ENCODE data around the gene KIF1A.

Gene KIF1A

DNA sequence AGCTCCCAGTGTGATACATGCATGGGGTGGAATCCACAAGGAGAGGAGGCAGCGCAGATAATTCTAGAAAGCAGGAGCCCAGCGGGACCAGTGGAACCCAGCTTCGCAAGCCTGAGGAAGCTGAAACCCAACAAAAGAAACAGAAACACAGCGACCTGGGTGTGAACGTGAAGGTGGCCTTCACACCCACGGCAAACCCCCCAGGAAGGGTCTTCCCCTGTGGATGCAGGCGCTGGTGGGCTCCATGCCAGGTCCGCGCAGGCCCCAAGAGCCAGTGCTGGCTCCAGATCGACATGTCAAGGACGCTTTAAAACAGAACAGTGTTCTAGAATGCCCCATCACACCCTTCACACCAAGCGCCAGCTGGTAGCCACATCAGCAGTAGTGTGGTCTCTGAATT, 22.1 kb downstream of the KIF1A start:
- DNase-seq (ENCODE audit: low read depth) = no peak

DNA sequence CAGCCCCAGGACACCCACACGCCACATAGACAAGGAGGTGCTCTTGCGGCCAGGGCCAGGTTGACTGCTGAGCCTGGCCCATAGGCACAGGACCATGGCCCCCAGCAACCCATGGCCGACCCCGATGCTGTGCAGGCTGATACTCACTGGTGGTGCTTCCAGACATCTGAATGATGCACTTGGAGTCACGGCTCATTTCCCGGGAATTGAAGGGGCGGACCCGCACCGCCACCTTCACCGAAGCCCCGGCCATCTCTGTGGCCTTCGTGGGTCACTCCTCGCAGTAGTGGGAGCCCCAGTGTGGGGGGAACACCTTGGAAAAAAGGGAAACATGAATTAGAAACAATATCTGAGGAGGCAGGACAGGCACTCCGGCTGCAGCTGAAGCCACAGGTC, 22.5 kb downstream of the KIF1A start:
- DNase-seq (ENCODE audit: low read depth) = no peak

DNA sequence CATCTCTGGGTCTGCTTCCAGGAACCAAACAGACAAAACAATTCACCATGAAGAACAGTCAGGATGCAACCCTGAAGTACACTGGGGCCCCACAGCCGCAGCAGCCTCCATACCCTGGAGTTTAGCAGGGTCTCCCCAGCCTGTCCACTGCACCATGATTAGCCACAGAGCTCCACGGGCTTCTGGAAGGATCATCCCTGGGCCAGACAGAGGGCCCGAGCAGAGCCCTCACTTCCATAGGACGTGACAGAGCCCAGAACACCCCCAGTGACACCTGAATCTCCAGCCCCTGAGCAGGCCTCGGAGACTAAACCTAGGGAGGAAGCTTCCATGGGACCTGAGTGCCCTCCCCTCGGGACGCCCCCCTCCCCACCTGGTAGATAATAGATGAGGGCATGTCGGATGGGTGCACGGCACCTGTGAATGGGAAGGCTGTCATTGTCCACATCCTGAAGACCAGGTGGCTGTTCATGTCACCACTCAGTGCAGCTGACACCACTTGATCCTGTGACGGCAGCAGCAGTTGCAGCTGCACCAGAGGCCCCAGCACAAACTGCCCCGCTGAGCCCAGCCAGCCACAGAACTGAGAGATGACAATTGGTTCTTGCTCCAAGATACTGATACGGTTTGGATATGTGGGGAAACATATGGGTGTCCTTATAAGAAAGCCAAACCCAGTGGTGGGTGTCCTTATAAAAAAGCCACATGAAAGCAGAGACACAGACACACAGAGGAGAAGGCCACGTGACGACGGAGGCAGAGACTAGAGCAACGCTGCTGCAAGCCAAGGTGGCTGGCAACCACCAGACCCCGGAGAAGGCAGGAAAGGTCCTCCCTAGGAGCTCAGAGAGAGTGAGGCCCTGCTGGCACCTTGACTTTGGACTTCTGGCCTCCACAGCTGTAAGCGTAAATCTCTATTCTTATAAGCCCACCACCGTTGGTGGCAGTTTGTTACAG, 23.2 kb downstream of the KIF1A start:
- DNase-seq (ENCODE audit: low read depth) = no peak

DNA sequence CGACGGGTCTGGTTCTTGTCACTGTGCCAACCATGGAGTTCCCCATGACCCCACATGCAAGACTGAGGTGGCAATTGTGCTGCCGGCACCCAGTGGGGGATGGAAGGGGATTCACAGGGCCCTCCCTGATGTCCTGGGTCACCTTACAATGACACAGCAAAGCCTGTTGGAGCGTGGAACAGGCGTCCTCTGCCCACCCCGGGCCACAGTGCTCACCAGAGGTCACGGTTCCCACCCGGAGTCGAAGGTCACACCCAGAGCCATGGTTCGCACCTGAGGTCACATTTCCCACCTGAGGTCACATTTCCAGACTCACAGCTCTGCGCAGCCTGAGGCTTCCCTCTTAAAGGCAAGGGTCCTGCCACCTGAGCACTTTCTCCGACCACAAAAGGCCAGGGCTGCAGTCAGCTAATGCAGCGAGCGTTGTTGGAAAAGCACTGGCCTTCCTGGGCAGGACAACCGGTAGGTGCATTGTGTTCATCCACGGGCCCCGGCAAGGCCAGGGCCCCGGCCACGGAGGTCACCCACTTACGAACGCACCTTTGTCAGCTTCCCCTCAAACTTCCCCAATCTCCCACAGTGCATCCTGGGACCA, 24.0 kb downstream of the KIF1A start:
- DNase-seq (ENCODE audit: low read depth) = no peak

DNA sequence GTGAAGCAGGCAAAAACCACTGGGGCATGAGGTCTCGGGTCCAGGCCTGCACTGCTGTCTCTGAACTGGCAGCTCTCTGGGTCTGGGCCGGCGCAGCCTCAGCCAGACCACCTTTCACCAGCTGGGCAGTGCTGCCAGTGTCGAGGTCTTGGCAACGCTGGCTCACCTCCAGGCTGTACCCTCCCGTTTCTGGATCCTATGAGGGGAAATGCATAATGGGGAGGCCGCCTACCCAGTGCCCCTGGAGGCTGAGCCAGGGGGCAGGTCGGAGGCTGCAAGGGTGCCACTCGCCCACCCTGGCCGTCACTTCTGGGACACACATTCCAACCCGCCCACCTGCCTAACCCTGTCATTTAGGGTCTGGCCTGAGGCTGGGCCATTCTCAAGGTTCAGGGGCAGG, 24.6 kb downstream of the KIF1A start:
- no peak for DNase-seq (ENCODE audit: low read depth)

DNA sequence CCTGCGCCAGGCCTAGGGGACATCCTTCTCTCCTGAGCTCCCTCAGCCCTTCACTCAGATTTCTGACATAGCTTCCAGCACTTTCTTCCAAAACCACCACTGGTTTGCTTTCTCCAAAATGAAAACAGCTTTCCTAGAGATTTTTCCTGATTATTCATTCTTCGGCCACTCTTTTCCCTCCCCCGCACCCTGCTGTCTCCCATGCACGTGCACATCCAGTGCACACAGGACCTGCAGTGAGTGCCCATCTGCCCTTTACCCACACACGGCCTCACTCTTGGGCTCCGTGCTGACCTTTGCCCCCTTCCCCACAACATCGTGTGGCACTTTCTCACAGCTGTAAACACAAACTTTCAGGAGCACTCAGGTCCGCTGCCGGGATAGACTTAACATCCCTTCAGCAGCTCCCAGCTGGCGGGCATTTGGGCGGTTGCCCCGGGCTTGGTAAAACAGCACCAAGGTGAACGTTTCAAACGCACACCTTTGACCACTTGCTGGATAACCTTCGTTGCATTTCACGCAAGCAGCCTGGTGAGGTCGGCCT, 25.8 kb downstream of the KIF1A start:
- DNase-seq (ENCODE audit: low read depth) = no peak

DNA sequence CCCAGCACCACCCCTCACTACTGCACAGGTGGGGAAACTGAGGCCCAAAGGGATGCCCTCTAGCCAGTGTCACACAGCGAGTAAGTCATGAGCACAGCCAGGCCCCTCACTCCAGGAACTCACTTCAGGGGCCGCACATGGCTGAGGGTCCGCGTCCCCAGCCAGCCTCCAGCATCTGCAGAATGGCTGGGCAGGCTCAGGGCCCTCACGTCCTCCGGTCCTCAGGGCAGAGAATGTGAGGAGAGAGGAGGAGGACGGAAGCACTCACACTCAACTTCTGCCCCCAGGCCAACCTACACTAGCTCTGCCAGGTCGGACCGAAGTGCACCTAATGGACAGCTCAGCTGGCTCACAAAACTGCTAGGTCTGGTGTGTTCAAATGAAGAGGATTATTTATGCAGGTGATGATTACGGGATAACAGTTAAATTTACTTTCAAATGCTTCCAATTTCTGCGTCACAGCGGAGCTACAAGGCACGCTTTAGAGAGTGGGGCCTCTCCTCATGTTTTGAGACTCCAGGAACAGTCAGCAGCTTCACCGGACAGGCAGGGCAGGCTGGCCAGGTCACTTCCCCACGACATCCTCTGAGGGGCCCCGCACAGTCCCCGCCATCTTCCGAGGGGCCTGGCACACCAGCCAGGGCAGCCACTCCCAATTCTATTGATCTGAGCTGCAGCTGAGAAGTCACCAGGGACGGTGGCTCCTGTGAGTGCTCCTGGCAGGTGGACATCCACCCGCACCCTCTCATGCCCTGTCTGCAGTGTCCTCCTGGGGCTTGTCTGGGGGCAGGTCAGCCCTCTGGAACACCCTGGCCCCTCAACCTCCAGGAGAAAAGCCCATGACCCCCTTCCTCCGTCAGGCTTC, 26.5 kb downstream of the KIF1A start:
- no peak for DNase-seq (ENCODE audit: low read depth)

DNA sequence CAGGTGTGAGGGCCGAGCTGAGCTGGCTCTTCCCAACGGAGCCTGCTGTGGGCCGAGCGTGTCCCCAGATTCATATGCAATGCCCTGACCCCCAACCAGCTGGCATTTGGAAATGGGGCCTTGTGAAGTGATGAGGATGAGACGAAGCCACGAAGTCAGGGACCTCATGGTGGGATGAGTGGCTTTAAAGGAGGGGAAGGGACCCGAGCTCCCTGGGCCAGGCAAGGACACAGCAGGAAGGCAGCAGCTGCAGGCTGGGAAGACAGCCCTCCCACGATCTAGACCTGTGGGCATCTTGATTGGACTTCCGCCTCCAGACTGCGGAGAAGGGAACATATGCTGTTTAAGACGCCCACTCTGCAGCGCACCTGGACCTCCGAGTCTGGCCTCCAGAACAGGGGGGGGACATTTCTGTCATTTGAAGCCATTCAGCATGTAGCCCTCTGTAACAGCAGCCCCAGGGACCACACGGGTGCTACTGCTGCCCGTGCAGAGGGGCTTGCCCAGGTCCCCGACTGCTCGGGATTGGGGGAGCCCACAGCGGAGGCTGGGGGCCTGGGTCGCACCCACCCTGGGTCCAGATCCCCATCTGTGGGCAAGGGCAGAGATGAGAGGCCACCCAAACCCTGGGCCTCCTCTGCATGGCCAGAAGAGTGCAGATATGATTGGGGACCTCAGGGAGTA, 27.2 kb downstream of the KIF1A start:
- DNase-seq (ENCODE audit: low read depth) = no peak

DNA sequence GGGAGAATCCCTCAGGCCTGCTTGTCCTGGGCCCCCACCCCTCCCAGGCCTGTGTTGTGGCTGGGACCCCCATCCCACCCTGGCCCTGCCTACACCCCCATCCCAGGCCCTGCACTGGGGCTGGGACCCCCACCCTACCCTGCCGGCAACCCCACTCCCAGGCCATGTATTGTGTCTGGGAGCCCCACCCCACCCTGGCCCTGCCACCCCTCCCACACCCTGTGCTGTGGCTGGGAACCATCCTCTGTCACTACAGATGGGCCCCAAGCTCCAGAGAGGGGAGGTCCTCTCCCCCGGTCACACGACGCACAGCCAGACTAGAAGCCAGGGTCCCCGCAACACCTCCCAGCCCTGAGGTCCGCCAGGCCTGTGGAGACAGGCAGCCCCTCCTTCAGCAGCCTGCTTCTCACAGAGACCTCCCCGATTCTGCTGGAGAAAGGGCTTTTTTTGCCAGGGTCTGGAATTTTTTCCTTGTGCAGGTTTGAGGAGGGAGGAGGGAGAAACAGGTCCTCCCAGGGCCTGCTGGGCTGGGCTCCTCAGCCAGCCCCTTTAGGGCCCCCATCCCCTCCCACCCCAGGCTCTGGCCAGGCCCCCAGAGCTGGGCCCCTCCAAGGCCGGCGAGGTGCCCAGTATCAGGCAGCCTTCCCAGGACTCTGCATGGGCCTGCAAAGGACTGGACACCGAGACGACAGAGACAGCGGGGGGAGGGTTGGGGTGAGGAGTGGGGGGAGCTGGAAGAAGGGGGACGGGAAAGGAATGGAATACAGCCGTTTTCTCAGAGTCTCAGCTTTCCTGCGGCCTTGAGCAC, 28.0 kb downstream of the KIF1A start:
- DNase-seq (ENCODE audit: low read depth) = no peak

DNA sequence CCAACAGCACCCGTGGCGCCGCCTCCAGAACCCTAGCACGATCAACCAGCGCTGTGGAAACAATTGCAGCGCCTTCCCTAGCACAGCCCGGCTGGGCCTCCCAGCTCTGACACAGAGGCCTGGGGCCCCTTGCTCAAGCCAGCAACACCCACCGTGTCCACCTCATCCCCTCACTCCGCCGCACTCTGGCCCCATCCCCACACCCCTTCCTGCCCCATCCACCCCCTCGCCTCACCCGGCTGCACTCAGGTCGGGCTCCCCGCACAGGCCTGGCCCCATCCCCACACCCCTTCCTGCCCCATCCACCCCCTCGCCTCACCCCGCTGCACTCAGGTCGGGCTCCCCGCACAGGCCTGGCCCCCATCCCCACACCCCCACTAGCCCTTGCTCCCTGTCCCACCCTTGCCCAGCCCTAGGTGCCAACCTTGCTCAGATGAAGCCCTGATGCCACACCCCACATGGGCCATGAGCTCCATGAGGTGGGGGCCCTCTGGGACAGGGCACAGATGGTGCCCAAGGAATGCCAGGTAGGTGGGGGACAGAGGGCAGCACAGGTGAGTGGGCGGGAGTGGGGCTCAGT, 28.7 kb downstream of the KIF1A start:
- no peak for DNase-seq (ENCODE audit: low read depth)

DNA sequence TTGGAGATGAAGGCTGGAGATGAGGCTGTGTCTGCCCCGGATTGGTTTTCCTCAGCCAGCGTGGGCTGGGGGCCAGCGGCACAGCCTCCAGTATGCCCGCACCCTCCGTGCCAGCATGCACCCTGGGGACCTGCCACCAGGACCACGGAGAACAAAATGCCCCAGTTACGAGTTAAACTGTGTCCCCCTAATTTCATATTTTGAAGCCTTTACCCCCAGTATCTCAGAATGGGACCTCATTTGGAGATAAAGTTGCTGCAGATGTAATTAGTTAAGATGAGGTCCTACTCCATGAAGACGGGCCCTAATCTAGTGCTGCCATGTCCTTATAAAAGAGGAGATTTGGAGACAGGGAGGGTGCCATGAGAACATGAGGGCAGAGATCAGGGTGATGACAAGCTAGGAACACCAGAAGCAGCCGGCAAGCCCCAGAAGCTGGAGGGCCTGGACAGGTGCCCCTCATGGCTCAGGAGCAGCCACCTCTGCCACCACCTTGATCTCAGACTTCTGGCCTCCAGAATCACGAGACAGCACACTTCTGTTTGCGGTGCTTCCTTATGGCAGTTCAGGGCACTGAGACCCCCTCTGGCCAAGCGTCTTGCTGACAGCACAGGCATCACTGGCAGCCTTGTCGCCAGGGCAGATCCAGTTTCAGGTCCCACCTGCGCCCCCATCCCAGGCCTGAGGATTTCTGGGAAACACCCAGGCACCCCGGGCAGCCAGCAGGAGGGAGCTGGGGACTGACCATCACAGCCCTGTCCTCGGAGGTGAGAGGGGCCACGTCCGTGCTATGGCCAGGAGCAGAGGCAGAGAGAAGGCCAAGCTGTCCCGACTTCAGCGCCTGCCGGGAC, 29.4 kb downstream of the KIF1A start:
- DNase-seq (ENCODE audit: low read depth) = no peak

DNA sequence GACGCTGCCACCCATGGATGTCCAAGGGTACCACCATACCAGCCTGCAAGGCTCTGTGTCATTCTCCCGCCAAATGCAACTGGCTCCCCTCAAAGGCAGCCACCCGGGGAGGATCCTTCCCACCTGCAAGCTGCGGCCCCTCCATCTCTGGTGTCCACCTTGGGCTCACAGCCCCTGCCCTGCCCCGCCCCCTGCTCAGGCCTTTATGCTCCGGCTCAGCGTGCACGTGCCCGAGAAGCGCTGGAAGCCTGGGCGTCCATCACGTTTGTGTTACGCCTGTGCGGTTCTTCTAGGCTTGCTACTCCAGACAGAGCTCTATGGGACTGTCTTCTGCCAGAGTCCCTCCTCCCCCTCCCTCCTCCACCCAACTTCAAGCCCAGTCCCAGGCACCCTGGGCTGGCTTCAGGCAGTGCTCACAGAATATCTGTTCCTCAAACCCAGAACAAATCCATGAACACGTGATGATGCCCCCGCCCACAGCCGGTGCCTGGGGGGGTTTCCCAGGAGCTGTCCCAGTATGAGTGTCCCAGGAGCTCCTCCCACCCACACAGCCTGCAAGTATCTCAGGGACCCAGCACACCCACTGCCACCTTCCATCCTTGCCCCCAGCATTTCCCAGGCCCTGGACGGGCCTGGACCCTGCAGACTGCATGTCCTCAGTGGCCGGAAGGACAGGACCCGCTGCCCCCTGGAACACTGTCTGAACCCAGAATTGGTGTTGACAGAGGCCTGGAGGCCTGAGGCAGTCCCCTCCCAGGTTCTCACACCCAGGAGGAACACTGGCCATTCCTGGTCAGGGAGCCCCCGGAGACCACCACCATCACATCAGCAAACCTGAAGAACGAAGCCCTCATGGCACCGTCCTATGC, 30.3 kb downstream of the KIF1A start:
- no peak for DNase-seq (ENCODE audit: low read depth)

DNA sequence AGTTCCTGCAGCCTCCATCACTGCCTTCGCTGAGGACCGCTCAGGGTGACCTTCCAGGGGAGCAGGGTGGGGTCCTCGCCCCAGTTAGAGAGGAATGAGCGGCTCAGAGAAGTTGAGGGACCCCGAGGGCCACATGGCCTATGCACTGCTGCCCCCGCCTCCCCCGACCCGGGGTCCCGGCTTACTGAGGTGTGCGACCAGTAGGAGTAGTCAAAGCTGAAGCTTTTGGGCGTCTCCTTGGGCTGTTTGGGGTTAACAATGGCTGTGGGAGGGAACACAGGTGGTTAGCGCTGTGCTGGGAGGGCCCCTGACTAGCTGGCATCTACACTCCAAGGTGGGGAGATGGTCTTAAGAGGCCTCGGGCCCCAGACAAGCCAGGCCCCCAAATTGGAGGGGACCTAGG, 31.0 kb downstream of the KIF1A start:
- DNase-seq (ENCODE audit: low read depth) = no peak

DNA sequence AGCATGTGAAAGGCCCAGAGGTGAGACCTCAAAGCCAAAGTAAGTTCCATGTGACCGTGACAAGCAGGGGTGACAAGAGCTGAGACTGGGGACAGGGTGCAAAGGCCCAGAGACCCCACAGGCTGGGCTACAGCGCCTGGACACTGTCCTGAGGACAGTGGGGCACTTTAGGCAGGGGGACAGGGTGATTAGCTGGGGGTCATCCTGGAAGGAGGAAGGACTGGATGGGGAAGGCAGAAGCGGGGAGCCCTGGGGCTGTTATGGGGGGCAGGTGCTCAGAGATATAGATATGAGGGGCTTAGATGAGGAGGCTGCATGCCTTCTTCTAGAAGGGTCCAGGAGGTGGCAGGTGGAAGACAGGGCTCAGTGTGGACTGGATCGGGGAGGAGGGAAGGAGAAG, 31.5 kb downstream of the KIF1A start:
- no peak for DNase-seq (ENCODE audit: low read depth)

DNA sequence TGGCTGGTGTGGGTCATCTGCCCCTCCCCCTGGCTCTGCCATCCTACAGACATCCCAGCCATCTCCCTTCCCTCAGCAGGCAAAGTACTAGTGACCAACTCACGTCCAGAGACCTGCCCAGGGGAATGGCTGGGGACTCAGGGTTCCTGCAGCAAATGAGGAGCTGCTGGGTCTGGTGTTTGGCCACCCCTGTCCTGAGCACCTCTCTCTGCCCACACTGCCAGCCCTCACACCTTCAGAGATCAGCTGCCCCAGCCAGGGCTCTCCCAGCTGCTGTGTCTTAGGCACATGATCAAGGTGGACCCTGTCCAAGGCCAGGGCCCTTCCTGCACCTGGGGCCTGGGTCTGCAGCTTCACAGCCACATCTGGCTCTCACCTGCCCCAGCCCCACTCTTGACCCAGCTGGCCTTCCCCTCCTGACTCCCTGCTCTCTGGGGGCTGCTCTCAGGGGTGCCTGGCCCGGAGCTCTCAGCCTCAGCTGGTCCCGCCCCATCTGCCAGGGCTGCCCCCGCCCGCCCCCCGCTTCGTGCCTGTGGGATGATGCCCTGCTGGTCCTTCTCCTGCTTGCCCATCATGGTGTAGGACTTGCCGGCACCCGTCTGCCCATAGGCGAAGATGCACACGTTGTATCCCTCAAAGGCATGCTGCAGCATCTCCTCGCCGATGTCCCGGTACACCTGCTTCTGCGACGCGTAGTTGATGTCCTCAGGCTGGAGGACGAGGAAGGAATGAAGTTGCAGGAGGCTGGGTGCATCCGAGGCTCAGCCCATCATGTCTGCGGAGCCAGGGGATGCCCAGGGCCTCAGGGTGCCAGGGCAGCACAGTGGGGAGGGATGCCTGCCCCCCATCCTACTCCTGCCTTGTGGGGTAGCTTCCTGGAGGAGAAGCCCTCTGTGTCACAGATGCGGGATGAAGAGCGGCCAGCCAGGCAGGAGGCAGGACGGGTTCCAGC, 32.2 kb downstream of the KIF1A start:
- no peak for DNase-seq (ENCODE audit: low read depth)

DNA sequence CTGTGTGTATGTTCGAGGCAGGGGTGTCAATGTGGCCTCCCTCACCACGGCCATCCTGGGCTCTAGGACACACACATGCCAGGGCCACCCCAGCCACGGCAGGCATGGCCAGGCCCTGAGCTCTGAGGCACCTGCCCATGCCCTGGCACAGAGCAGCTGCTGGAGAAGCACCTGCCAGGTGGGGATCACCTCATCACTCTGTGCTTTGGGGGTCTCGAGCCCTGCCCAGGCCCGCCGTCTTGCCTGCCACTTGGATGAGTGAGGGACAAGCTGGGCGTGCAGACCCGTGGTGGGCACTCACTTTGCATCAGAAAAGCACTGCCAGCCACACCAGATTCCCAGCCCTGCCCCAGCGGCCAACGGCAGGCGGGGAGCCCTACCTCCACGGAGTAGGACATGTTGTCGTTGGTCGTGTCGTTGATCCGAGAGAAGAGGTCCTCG, 33.1 kb downstream of the KIF1A start:
- DNase-seq (ENCODE audit: low read depth) = no peak

DNA sequence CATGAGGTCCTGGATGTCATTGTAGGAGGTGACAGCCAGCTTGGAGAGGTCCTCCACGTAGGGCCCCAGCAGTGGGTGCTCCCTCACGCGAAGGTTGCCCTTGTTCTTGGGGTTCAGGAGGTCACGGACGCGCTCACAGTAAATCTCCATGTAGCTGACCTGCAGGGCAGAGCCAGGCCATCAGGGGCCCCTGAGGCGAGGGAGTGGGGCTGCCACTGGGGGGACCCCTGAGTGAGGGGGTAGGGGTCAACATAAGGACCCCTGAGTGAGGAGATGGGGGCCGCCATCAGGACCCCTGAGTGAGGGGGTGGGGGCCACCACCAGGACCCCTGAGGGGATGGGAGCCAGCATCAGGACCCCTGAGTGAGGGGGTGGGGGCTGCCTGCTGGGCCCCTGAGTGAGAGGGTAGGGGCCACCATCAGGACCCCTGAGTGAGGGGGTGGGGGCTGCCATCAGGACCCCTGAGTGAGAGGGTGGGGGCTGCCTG, 33.6 kb downstream of the KIF1A start:
- no peak for DNase-seq (ENCODE audit: low read depth)

Data from amniotic epithelial cell (primary cell).